Kidney capillary endothelial cell (primary cell): ENCODE data around the gene TMEM40.
"Not testable (repeated sequence)": the region's sequence is repeated elsewhere in the genome, so short reads cannot be mapped to it uniquely, and the experiment has no call there.

Experiments used
- DNase-seq: peaks from one replicate; pipeline ENCODE4 v3.0.0-alpha.2; 2018; ENCODE audit warnings: low spot score

The TMEM40 gene

DNA sequence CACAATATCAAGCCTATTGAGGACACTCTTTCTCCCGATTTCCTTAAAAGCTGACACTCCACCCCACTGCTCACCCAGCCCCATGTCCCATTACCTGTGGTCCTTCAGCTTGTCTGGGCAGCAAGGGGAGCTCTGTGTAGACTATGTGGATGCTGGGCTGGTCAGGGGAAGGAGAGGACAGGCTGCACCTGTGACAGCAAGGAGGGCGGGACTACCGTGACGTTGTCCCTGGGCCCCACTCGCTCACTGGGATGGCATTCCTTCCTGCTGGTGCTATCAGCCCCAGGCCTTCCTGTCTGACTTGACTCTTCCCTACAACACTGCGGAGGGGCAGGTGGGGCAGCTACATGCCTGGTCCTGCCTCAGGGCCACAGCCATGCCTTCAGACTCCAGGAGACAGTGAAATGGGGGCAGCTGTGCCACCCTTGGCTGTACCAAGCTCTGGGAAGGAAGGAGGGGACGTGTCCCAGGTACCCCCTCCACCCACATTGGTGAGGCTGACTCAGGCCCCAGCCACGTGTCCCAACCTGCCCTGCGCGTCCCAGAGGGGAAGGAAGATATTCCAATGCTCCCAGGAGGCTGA is at the start of gene TMEM40:
Gene TMEM40 (minus strand): TSS at position 163 of the 583 bp plus-strand sequence. CDS start 9,427 bp downstream, outside the sequence.
- DNase-seq, result no peak

DNA sequence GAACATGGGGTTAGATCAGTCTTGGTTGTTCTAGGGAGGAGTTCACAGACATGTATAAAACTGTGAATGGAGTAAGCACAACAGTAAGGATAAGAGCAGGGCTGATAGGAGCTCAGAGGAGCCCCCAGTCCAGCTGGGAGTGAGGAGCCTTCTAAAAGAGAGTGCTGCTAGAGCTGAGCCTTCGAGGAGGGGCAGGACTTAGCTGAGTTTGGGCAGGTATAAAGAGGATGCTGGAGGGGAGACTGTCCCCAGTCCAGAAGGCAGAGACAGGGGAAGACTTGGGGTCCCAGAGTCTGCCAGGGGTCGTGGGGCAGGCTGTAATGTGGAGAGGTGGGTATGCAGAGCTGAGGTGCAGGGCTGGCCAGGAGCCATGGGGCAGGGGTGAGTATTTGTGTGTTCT is 49.5 kb upstream of the TMEM40 start:
- DNase-seq, result no peak

GRCh38 chr3:12807601-12808359 is 48.7 kb upstream of the TMEM40 start:
- DNase-seq, result no peak

- no peak for DNase-seq
Observed at GRCh38 chr3:12807066-12807465, 48.0 kb upstream of the TMEM40 start.

DNA sequence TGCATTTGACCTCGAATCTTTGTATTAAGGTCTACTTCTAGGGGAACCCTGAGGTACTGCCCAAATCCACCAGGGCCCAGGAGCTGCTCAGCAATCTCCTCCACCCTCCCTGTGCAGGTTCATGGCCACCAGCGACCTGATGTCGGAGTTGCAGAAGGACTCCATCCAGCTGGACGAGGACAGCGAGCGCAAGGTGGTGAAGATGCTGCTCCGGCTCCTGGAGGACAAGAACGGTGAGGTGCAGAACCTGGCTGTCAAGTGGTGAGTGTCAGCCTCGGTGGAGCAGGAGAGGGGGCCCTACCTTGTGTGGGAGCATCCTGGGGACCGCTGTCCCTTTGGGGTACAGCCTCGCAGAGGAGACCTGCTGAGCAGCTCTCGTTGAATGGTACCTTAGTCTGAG is 44.3 kb upstream of the TMEM40 start:
- DNase-seq, result no peak

DNA sequence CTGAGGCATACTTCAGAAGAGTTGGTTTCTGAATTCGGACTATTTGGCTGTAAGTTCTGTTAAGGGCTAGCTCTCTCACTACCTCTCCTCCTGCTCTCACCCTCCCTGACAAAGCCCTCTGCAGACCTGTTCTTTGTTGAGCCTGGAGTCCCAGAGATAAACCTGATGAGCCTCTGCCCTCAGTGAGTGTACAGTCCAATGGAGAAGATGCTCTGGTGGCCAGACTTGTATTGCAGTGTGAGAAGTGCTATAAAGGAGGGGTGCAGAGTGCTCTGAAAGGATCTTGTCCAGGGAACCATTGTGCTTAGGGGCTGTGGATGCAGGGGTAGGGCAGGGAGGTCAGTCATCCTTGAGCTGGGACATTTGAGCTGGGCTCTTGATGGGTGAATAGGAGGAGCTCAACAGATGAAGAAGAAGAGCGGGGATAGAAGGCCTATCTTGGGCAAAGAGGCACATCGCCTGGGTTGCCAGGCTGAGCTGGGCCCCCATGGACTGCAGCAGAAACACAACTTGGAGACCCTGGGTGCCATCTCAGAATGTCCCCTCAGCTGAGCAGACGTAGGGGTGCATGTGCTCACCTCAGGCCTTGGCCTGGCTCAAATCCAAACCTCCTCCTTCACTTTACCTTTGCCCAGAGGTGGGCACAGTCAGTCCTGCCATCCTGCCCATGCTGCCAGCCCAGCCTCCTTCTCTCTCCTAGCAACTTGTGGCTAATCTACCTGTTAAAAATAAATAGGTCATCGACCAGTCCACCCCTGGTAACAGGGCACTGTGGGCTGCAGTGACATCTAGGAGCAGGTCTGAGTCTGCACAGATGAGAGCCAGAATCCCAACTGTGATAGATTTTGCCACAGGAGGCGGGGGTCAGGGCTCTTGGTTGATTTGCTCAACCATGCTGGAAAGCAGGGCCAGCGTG is 40.7 kb upstream of the TMEM40 start:
- DNase-seq, result no peak

GRCh38 chr3:12798559-12799179 is 39.6 kb upstream of the TMEM40 start:
- no peak for DNase-seq

DNA sequence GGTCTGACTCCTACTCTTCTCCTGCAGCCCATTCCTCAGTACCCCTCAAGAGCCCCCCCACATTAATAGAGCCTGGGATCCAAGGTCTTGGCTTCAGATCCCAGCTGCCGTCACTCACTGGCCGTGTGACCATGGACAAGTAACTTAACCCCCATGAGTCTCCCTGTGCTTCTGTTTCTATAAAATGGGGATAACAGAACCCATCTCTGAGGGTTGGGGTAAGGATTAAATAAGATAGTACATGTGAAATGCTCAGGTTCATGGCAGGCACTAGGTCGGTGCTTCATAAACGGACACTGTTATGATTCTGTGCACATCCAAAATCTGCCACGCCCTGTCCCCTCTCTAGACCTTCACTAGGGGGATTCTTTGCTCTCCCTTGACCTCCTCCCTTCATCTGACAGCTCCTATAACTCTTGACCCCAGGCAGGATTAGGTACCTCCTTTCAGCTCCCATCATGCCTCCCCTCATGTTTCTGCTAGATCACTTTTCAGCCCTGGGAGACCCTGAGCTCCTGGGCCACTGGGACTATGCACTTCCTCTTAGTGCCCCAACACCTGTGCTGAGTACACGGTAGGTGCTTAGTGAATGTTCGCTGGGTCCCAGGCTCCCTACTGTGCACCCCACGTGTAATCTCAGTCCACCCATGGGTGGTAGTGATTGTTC is 39.0 kb upstream of the TMEM40 start:
- no peak for DNase-seq

DNA sequence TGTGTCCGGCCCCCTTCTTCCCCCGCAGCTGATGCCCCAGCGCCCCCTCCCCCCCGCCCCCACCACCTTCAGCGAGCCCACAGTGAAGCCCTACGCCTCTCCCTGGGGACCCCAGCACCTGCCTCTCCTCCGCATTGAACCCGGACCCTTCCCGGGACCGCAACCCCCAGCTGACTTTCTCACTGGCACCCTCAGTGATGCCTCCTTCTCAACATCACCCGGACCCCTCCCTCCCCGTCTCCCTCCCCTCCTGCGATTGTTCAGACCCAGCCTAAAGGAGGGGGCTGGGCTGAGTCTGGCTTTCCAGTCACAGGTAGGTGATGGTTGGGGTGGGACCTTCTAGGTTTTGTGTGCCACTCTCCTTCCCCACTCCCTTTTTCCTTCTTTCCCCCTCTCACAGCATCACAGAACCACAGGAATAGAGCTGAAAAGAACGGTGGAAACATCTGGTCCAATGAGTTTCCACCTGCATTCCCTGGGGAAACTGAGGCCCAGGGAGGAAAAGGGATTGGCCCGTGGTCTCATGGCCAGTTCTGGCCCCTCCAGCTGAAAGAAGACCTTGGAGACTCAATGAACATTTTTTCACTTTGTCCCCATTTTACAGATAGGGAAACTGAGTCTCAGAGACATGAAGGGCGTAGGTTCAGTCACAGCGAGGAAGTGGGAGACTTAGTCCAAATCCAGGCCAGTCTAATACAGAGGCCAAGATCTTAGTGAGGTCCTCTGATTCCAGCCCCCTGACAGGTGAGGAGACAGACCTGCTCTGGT is 38.2 kb upstream of the TMEM40 start:
- no peak for DNase-seq

DNA sequence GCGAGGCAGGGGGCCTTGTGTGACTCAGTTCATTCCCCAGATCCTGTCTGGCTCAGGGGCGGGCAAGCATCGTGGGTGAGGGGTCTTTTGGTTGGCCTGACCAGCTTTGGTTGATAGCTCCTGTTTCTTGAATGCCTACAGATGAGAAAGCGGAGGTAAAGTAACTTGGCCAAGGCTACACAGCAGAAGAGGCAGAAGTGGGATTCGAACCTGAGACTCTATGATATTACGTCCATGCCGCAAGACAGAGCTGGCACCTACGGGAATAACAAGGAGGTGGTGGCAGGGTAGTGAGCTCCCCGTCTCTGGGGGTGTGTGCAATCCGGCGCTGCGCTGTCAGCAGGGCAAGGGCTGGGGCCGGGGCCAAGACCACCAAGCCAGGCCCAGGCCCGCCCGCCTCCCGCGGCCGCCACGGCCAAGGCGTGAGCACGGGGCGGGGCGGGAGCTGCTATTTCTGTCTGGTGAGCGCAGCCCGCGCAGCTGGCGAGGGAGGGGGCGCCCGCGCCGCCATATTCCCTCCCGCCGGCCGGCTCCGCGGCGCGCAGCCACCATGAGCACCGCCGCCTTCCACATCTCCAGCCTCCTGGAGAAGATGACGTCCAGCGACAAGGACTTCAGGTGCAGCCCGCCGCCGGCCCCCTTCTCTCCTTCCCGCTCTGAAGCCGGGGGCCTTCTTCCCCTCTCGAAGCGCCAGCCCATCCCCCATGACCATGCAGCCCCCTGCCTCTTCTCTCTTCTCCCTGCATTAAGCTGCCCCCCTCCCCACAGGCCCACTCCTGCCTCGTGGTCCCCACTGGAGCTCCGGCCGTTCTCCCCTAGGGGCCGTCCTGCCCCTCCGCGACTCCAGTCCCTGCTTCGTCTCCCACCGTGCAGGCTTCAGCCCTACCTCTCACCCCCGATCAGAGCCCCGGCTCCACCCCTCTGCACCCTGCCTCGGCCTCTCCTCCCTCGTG is 37.4 kb upstream of the TMEM40 start, which contains the start of gene CAND2:
Gene CAND2 (plus strand): TSS at position 510 of the 953 bp plus-strand sequence. CDS start 41 bp downstream, at position 551.
- no peak for DNase-seq

GRCh38 chr3:12793701-12794100 is 34.6 kb upstream of the TMEM40 start:
- DNase-seq, result no peak

- DNase-seq, result no peak
Observed at GRCh38 chr3:12791430-12791829, 32.4 kb upstream of the TMEM40 start.

DNA sequence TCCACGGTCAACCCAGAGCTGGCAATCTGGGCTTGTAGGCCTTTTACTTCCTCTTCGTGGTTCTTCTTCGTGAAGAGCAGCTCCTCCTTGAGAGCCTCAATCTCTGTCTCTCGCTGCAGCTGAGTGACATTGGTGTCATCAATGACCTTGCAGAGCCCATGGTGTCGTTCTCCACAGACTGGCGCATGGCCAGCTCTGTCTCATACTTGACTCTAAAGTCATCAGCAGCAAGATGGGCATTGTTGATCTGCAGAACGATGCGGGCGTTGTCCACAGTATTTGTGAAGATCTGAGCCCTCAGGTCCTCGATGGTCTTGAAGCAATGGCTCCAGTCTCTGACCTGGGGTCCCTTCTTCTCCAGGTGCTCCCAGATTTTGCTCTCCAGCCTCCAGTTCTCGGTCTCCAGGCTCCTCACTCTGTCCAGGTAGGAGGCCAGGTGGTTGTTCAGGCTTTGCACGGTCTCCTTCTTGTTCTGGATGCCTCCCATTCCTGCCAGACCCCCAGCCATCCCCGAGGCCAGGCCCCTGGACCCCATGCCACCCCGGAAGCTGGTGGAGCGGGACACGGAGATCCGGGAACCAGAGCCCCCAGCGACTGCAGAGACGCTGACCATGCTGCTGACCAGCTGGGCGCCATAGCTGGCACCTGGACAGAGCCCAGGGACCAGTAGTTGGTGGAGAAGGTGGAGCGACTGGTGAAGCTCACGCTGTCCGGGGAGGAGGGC is 29.1 kb upstream of the TMEM40 start:
- not testable (repeated sequence) for DNase-seq

DNA sequence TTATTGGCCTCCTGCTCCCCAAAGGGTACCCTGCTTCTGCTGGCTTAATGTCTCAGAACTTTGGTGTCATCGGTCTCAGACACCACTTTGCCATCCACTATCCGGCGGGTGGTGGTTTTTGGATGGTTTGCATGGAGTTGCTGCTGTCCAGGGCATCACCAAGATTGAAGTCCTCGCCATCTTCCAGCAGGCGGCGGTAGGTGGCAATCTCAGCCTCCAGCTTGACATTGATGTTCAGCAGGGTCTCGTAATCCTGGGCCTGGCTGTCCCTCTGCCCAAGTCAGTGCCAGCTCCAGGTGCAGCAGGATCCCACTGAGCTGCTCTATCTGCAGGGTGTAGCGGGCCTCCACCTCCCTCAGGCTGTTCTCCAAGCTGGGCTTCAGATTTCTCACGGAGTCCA is 28.3 kb upstream of the TMEM40 start:
- not testable (repeated sequence) for DNase-seq

DNA sequence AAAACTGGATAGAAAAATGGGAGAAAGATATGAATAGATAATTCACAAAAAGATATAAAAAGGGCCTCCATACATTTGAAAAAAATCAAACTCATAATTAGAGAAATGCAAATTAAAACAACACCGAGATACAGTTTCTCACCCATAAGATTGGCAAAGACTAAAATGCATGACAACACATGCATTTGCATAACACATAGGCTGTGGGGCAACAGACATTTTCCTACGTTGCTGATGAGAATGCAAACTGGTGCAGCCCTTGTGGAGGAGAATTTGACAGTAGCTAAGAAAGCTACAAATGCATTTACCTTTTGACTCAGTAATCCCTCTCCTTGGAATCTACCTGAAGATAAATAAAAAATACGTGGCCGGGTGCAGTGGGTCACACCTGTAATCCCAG is 26.0 kb upstream of the TMEM40 start:
- DNase-seq, result no peak

GRCh38 chr3:12782172-12782815 is 23.2 kb upstream of the TMEM40 start:
- DNase-seq, result no peak

- no peak for DNase-seq
Observed at GRCh38 chr3:12780751-12781150, 21.7 kb upstream of the TMEM40 start.

DNA sequence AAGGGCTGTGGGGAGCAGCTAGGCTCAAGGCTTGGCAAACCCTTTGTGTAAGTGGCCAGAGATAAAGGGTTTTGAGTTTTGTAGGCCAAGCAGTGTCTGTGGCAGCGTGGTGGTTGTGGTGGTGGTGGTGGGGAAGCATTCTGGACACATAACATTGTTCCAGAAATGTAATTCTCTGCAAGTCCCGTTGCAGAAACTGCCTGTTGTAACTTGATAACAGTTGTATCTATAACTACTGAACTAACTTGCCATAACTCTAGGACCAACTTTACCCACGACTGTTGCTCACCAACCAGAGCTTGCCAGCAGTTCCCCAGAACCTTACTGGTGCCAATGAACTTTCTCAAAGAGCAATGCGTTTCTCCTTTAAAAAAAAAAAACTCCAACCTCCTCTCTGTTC is 18.1 kb upstream of the TMEM40 start:
- DNase-seq, result no peak
